T47D (cell line): ENCODE measurements around the gene SNX33.
A peak's percentile ranks its signal among the peaks of the same experiment; 100 is the strongest.

ENCODE experiments used
- DNase-seq, 2 experiments: peaks; one replicate each; pipeline versions ENCODE4 v3.0.0 to v3.0.0-alpha.2; 2011 to 2012; ENCODE audit warnings: low read depth in 1 of 2, low spot score in 1 of 2
- JUND ChIP-seq: IDR thresholded peaks from 2 replicates; pipeline ENCODE4 v1.6.1; 2012; ENCODE audit warnings: low read depth
- in situ Hi-C: cut with HindIII; loops from 2 replicates; pipeline ENCODE4 v1.10.0; 2016; ENCODE audit warnings: low sequenced_read_pairs, low pct_unique_long_range_greater_than_20kb

Gene SNX33

GRCh38 chr15:75636026-75636425 is 11.7 kb upstream of the SNX33 start:
- no peak for DNase-seq
- in situ Hi-C loops, result no loop called here
- no peak for TF ChIP-seq JUND

- in situ Hi-C loops, result no loop called here
- no peak for TF ChIP-seq JUND
- no peak for DNase-seq
Observed at GRCh38 chr15:75637245-75638009, 10.3 kb upstream of the SNX33 start.

GRCh38 chr15:75639191-75639708 is 8.5 kb upstream of the SNX33 start:
- in situ Hi-C loops, result no loop called here
- no peak for TF ChIP-seq JUND
- DNase-seq, result peak in 1 of 2 experiments; percentile 33

- in situ Hi-C loops, result no loop called here
- DNase-seq, result peak; percentile 93 to 98
- TF ChIP-seq JUND, result no peak
Observed at GRCh38 chr15:75639709-75640482, 7.8 kb upstream of the SNX33 start, which contains the start of gene IMP3. IMP3 (minus strand) TSS chr15:75640224; CDS start chr15:75640168, 56 bp downstream.

- DNase-seq, result peak in 1 of 2 experiments; percentile 60
- no peak for TF ChIP-seq JUND
- in situ Hi-C loops, result no loop called here
Observed at GRCh38 chr15:75640483-75641178, 7.1 kb upstream of the SNX33 start.

GRCh38 chr15:75641179-75641503 is 6.6 kb upstream of the SNX33 start:
- DNase-seq, result no peak
- in situ Hi-C loops, result no loop called here
- no peak for TF ChIP-seq JUND

- no peak for DNase-seq
- TF ChIP-seq JUND, result no peak
- in situ Hi-C loops, result no loop called here
Observed at GRCh38 chr15:75641603-75642002, 6.1 kb upstream of the SNX33 start.

GRCh38 chr15:75644376-75644775 is 3.3 kb upstream of the SNX33 start:
- in situ Hi-C loops, result no loop called here

GRCh38 chr15:75646112-75646943 is 1.4 kb upstream of the SNX33 start:
- no peak for TF ChIP-seq JUND
- in situ Hi-C loops, result no loop called here
- DNase-seq, result peak in 1 of 2 experiments; percentile 57

More at GRCh38 chr15:75644376-75644775, 3.3 kb upstream of the SNX33 start:
- DNase-seq, result no peak
- TF ChIP-seq JUND, result no peak

- no peak for DNase-seq
- no peak for TF ChIP-seq JUND
- in situ Hi-C loops, result no loop called here
Observed at GRCh38 chr15:75646944-75647364, 758 bp upstream of the SNX33 start.

GRCh38 chr15:75648156-75649000 is 666 bp downstream of the SNX33 start:
- DNase-seq, result peak; percentile 35 to 49
- in situ Hi-C loops, result no loop called here
- TF ChIP-seq JUND, result no peak
